HT-29 (cell line): Measurements from ENCODE around the gene RPS27A. TPM values are rescaled to one million over a fixed set of nuclear protein-coding genes. Genes with fewer than 3 reads are reported as not detected.
"Not testable (repeated sequence)": the region's sequence is repeated elsewhere in the genome, so short reads cannot be mapped to it uniquely, and the experiment has no call there.

Experiments used
- DNase-seq: peaks from one replicate; pipeline ENCODE4 v3.0.0-alpha.2; 2015; ENCODE audit warnings: low spot score
- total RNA-seq: library from RNA; depleted of rRNA; stranded (reverse); fragments of >200 nt; shearing (Covaris generic); gene quantifications from 2 replicates; pipeline ENCODE4 v1.2.3, GENCODE V29; 2014

The RPS27A gene
- total RNA-seq, 1 experiment from 2014 or later, result 852 TPM

- DNase-seq, result peak; percentile 32
Measured at GRCh38 chr2:55236992-55237543, 4.6 kb downstream of the RPS27A start.

GRCh38 chr2:55239656-55240222, 7.3 kb downstream of the RPS27A start:
- DNase-seq, result no peak

GRCh38 chr2:55241582-55241981, 9.1 kb downstream of the RPS27A start:
- DNase-seq, result not testable (repeated sequence)

- DNase-seq, result no peak
Measured at GRCh38 chr2:55242617-55243016, 10.1 kb downstream of the RPS27A start.

GRCh38 chr2:55245411-55245810, 12.9 kb downstream of the RPS27A start:
- no peak for DNase-seq

GRCh38 chr2:55247025-55247424, 14.5 kb downstream of the RPS27A start:
- DNase-seq, result no peak

GRCh38 chr2:55252832-55253231, 20.3 kb downstream of the RPS27A start:
- no peak for DNase-seq

- DNase-seq, result not testable (repeated sequence)
Measured at GRCh38 chr2:55259586-55259985, 27.1 kb downstream of the RPS27A start.

GRCh38 chr2:55268288-55268906, 35.9 kb downstream of the RPS27A start:
- no peak for DNase-seq

- DNase-seq, result peak; percentile 96
Measured at GRCh38 chr2:55268907-55269644, 36.6 kb downstream of the RPS27A start, which contains the start of gene MTIF2. Gene MTIF2 (minus strand): TSS chr2:55269231. CDS start chr2:55263858, 5,373 bp downstream.

GRCh38 chr2:55269645-55269990, 37.1 kb downstream of the RPS27A start:
- DNase-seq, result peak; percentile 39

- not testable (repeated sequence) for DNase-seq
Measured at GRCh38 chr2:55274346-55274745, 41.9 kb downstream of the RPS27A start.

GRCh38 chr2:55277310-55277709, 44.8 kb downstream of the RPS27A start:
- no peak for DNase-seq

GRCh38 chr2:55279214-55279835, 46.8 kb downstream of the RPS27A start:
- not testable (repeated sequence) for DNase-seq

- DNase-seq, result not testable (repeated sequence)
Measured at GRCh38 chr2:55279859-55280424, 47.5 kb downstream of the RPS27A start.

- DNase-seq, result not testable (repeated sequence)
Measured at GRCh38 chr2:55280851-55281546, 48.5 kb downstream of the RPS27A start.

GRCh38 chr2:55282110-55282917, 49.8 kb downstream of the RPS27A start:
- DNase-seq, result peak; percentile 91

- no peak for DNase-seq
Measured at GRCh38 chr2:55283083-55283482, 50.6 kb downstream of the RPS27A start.
